GM12878 (cell line): Measurements from ENCODE around the gene SCEL. TPM values are rescaled to one million over a fixed set of nuclear protein-coding genes. Genes with fewer than 3 reads are reported as not detected.

Source experiments
- ATF3 ChIP-seq: IDR thresholded peaks from 2 replicates; pipeline ENCODE4 v1.6.1; 2011; ENCODE audit warnings: low read depth, mild to moderate bottlenecking, low read length, moderate library complexity, borderline replicate concordance; ENCODE audit errors: extremely low read depth
- CBX5 ChIP-seq: sonication (generic); IDR thresholded peaks from 2 replicates; pipeline ENCODE4 v1.6.1; 2016; ENCODE audit warnings: low read depth, moderate library complexity, mild to moderate bottlenecking, inconsistent platforms
- CEBPB ChIP-seq, 2 experiments: fragments of 150-350 bp in 1 of 2; IDR thresholded peaks; 2 replicates each; pipeline ENCODE4 v1.6.1; 2012 to 2014; ENCODE audit warnings: low read depth in 2 of 2, low read length in 2 of 2, borderline replicate concordance in 1 of 2, inconsistent platforms in 1 of 2
- CREM ChIP-seq: IDR thresholded peaks from 2 replicates; pipeline ENCODE4 v1.6.1; 2014; ENCODE audit warnings: antibody characterized with exemption, low read depth
- KLF5 ChIP-seq: fragments of 450-650 bp; IDR thresholded peaks from 2 replicates; pipeline ENCODE4 v1.6.1; 2014; ENCODE audit warnings: mild to moderate bottlenecking; ENCODE audit not compliant: partially characterized antibody
- ZBTB4 ChIP-seq: fragments of 450-650 bp; formaldehyde crosslinking; IDR thresholded peaks from 2 replicates; pipeline ENCODE4 v1.4.0; 2022; ENCODE audit warnings: mild to moderate bottlenecking, moderate library complexity
- polyA plus RNA-seq, 11 experiments: library from polyadenylated mRNA; depleted of rRNA in 4 of 11; unstranded in 6 of 11; stranded (reverse) in 5 of 11; fragments of >200 nt; fragmentation: Nextera tagmentation in 4 of 11; fragmentation: Illumina TruSeq in 1 of 11; extraction: Ambion mirVana in 4 of 11; extraction: Trizol in 1 of 11; gene quantifications; 1 replicate in 1 of 11; 2 replicates in 10 of 11; pipeline versions ENCODE4 v1.2.1 to v1.2.3, GENCODE V29; 2011 to 2016; ENCODE audit warnings: inconsistent platforms in 2 of 11, missing spikeins in 2 of 11, low read depth in 1 of 11
- total RNA-seq, 4 experiments: library from RNA; depleted of rRNA in 3 of 4; stranded (reverse); fragments of >200 nt in 3 of 4; fragmentation: Illumina TruSeq in 1 of 4; extraction: Trizol in 1 of 4; gene quantifications; 2 replicates each; pipeline versions ENCODE4 v1.2.1 to v1.2.3, GENCODE V29; 2013 to 2021
- TF ChIP-seq, protein P1 (sequence below): fragments of 450-650 bp; formaldehyde crosslinking; IDR thresholded peaks from 2 replicates; pipeline ENCODE4 v1.5.0; 2022; ENCODE audit warnings: mild to moderate bottlenecking, missing genetic modification characterization

Gene SCEL
- total and polyA plus RNA-seq, 10 of the 15 experiments (the other 5 are each of a cell fraction or from before 2014, with no cell fraction given), result 0.09 to 0.68 (median 0.16) TPM; not detected in 1

- TF ChIP-seq, protein P1, sequence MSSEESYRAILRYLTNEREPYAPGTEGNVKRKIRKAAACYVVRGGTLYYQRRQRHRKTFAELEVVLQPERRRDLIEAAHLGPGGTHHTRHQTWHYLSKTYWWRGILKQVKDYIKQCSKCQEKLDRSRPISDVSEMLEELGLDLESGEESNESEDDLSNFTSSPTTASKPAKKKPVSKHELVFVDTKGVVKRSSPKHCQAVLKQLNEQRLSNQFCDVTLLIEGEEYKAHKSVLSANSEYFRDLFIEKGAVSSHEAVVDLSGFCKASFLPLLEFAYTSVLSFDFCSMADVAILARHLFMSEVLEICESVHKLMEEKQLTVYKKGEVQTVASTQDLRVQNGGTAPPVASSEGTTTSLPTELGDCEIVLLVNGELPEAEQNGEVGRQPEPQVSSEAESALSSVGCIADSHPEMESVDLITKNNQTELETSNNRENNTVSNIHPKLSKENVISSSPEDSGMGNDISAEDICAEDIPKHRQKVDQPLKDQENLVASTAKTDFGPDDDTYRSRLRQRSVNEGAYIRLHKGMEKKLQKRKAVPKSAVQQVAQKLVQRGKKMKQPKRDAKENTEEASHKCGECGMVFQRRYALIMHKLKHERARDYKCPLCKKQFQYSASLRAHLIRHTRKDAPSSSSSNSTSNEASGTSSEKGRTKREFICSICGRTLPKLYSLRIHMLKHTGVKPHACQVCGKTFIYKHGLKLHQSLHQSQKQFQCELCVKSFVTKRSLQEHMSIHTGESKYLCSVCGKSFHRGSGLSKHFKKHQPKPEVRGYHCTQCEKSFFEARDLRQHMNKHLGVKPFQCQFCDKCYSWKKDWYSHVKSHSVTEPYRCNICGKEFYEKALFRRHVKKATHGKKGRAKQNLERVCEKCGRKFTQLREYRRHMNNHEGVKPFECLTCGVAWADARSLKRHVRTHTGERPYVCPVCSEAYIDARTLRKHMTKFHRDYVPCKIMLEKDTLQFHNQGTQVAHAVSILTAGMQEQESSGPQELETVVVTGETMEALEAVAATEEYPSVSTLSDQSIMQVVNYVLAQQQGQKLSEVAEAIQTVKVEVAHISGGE, result no peak
- TF ChIP-seq ZBTB4, result no peak
- TF ChIP-seq CEBPB (IDR thresholded peaks at IDR 0.05; ENCODE audit: borderline replicate concordance in 1 of 2, low read depth in 2 of 2, low read length in 2 of 2), result no peak
- no peak for TF ChIP-seq KLF5
- TF ChIP-seq CREM, result no peak
- TF ChIP-seq ATF3, result no peak
- no peak for TF ChIP-seq CBX5
Measured at GRCh38 chr13:77523834-77524728, 11.4 kb upstream of the SCEL start (continued).
